ENCODE results near the gene FAAP100.

The FAAP100 gene

DNA sequence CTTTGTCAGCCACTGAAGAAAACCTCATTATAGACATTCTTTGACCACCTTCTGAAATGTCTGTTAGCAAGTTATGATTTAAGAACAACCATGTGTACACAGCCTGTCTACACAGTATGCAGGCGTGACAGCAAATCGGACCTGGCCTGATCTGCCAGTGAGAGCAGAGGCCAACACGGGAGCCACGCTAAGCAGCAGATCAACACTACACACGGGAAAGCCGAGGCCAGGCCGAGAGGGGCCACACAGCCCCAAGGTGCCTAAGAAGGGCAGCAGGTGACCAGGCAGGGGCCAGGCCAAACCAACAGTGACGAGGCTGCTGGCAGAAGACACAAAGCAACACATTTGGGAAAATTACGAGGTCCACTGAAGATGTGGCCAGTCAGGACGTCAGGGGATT lies 16.3 kb upstream of the FAAP100 start:
- FAIRE-seq = no peak
- DNase-seq (ENCODE audit: insufficient read length, low spot score) = no peak
- TF ChIP-seq POLR2AphosphoS5 (IDR thresholded peaks at IDR 0.05; ENCODE audit: low read depth, low read length) (no peak), POLR2A (IDR thresholded peaks at IDR 0.05; ENCODE audit: low read depth, low read length) (no peak), PAX5 (IDR thresholded peaks at IDR 0.05; ENCODE audit: insufficient read depth, low read length, severe bottlenecking) (no peak), TAF1 (IDR thresholded peaks at IDR 0.05; ENCODE audit: low read depth, low read length) (no peak), POU2F2 (IDR thresholded peaks at IDR 0.05; ENCODE audit: low read depth, low read length) (no peak), SPI1 (IDR thresholded peaks at IDR 0.05; ENCODE audit: low read depth, low read length) (no peak)

DNA sequence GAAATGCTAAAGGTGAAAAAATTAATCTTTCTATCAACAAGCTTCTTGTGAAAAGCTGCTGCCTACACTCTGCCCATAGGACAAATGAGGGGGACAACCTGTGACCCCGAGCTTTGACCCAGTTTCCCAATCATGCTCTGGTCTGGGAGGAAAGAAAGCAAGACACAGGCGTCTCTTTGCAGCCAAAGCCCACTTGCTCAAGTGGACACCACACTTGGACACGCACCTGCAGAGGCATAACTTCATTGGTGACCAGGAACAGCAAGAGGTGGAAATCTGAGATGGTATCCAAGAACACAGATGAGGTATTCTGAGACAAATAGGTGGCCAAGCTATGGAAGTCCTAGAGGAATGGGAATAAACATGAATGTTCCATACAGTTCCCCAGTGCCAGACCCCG lies 15.0 kb upstream of the FAAP100 start:
- DNase-seq (ENCODE audit: insufficient read length, low spot score) = no peak
- no peak for FAIRE-seq
- no peak for TF ChIP-seq TAF1 (IDR thresholded peaks at IDR 0.05; ENCODE audit: low read depth, low read length)
- no peak for TF ChIP-seq POU2F2 (IDR thresholded peaks at IDR 0.05; ENCODE audit: low read depth, low read length)
- TF ChIP-seq SPI1 (IDR thresholded peaks at IDR 0.05; ENCODE audit: low read depth, low read length) = no peak
- no peak for TF ChIP-seq POLR2AphosphoS5 (IDR thresholded peaks at IDR 0.05; ENCODE audit: low read depth, low read length)

DNA sequence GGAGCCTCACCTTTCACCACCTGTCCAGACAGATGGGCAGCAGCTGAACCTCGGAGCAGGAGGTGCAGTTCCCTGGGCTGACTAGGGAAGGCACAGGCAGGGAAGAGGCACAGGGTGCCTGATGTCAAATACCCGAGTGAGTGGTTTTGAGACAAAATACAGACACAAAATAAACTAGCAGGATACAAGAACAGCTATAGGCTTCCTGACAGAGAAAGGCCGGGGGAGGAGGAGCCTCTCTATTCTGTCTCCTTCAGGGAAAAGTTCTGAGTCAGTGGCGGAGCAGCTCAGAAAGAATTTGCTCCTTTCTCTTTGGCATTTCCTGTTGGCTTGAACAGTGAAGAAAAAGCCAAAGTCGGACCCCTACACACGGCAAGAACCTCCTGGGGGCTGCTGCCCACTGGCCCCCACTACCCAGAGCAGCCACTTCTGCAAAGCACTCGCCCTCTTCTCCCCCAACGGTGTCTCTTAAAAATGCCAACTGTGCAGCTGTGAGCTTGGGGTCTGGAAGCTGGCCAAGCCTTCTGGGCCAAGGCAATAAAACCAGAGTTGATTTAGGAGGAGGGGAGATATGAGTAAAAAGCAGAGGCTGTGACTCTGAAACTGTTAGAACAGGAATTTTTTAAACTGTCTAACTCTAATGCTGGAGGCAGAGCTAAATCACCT lies 14.4 kb upstream of the FAAP100 start:
- FAIRE-seq (no peak), DNase-seq (ENCODE audit: insufficient read length, low spot score) (no peak)
- TF ChIP-seq PAX5 (IDR thresholded peaks at IDR 0.05; ENCODE audit: insufficient read depth, low read length, severe bottlenecking) (no peak), POU2F2 (IDR thresholded peaks at IDR 0.05; ENCODE audit: low read depth, low read length) (no peak), SPI1 (IDR thresholded peaks at IDR 0.05; ENCODE audit: low read depth, low read length) (no peak), POLR2A (IDR thresholded peaks at IDR 0.05; ENCODE audit: low read depth, low read length) (no peak), TAF1 (IDR thresholded peaks at IDR 0.05; ENCODE audit: low read depth, low read length) (no peak)

DNA sequence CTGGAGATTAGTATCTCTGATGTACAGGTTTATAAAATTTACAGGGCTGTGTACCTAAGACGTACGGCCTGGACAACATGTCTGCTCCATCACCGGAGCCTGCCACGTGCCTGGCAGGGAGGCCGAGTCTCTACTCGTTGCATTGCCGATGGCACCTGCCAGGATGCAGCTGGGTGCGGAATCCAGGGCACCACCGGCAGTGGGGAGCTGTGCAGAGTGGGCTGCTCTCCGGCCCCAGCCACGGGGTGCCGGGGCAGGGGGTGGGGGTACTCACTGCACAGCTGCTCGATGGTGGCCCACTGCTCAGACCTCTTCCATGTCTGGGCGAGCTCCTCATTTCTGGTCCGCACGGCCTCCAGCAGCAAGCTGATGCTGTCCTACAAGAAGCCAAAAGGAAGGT lies 13.1 kb upstream of the FAAP100 start:
- no peak for TF ChIP-seq PAX5 (IDR thresholded peaks at IDR 0.05; ENCODE audit: insufficient read depth, low read length, severe bottlenecking)
- no peak for TF ChIP-seq POLR2A (IDR thresholded peaks at IDR 0.05; ENCODE audit: low read depth, low read length)
- no peak for TF ChIP-seq SPI1 (IDR thresholded peaks at IDR 0.05; ENCODE audit: low read depth, low read length)
- TF ChIP-seq TAF1 (IDR thresholded peaks at IDR 0.05; ENCODE audit: low read depth, low read length) = no peak
- TF ChIP-seq POU2F2 (IDR thresholded peaks at IDR 0.05; ENCODE audit: low read depth, low read length) = no peak
- no peak for TF ChIP-seq POLR2AphosphoS5 (IDR thresholded peaks at IDR 0.05; ENCODE audit: low read depth, low read length)
- FAIRE-seq = no peak
- no peak for DNase-seq (ENCODE audit: insufficient read length, low spot score)

DNA sequence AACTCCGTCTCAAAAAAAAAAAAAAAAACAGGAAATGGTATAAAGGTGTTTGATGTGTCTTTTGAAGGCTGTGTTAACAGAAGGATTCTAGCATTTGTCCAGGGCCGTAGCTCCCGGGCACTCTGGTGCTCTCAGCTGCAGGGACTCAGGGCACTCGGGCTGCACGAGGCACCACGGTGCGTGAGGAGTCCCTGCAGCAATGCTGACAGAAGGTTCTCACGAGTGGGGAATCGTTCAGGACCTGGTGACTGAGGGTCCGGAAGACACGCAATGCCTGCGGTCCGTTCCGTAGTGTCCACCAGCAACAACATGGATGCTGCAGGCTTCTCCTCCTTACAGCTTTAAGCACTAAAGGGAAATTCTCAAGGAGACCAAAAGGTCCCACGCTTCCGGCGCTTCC lies 12.6 kb upstream of the FAAP100 start:
- no peak for DNase-seq (ENCODE audit: insufficient read length, low spot score)
- no peak for FAIRE-seq
- TF ChIP-seq POLR2AphosphoS5 (IDR thresholded peaks at IDR 0.05; ENCODE audit: low read depth, low read length) (no peak), TAF1 (IDR thresholded peaks at IDR 0.05; ENCODE audit: low read depth, low read length) (no peak), POLR2A (IDR thresholded peaks at IDR 0.05; ENCODE audit: low read depth, low read length) (no peak), SPI1 (IDR thresholded peaks at IDR 0.05; ENCODE audit: low read depth, low read length) (no peak), PAX5 (IDR thresholded peaks at IDR 0.05; ENCODE audit: insufficient read depth, low read length, severe bottlenecking) (no peak)

DNA sequence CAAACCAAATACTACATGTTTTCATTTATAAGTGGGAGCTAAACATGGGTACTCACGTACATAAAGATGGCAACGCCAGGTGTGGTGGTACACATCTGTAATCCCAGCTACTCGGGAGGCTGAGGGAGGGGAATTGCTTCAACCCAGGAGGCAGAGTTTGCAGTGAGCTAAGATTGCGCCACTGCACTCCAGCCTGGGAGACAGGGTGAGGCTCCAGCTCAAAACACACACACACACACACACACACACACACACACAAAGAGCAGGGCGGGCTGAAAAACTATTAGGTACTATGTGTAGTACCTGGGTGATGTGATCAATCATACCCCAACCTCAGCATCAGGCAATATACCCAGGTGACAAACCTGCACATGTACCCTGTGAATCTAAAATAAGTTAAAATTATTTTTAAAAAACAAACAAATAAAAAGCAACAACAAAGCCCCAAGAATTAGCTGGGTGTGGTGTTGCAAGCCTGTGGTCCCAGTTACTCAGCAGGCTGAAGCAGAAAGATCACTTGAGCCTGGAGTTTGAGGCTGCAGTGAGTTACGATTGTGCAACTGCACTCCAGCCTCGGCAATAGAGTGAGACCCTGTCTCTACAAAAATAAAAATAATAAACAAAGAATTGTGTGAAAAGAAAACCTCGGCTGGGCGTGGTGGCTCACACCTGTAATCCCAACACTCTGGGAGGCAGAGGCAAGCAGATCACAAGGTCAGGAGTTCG lies 11.9 kb upstream of the FAAP100 start:
- no peak for DNase-seq (ENCODE audit: insufficient read length, low spot score)
- no peak for FAIRE-seq
- TF ChIP-seq POLR2AphosphoS5 (IDR thresholded peaks at IDR 0.05; ENCODE audit: low read depth, low read length) = no peak
- TF ChIP-seq POLR2A (IDR thresholded peaks at IDR 0.05; ENCODE audit: low read depth, low read length) = no peak
- TF ChIP-seq PAX5 (IDR thresholded peaks at IDR 0.05; ENCODE audit: insufficient read depth, low read length, severe bottlenecking) = no peak
- no peak for TF ChIP-seq POU2F2 (IDR thresholded peaks at IDR 0.05; ENCODE audit: low read depth, low read length)
- TF ChIP-seq TAF1 (IDR thresholded peaks at IDR 0.05; ENCODE audit: low read depth, low read length) = no peak
- TF ChIP-seq SPI1 (IDR thresholded peaks at IDR 0.05; ENCODE audit: low read depth, low read length) = no peak

DNA sequence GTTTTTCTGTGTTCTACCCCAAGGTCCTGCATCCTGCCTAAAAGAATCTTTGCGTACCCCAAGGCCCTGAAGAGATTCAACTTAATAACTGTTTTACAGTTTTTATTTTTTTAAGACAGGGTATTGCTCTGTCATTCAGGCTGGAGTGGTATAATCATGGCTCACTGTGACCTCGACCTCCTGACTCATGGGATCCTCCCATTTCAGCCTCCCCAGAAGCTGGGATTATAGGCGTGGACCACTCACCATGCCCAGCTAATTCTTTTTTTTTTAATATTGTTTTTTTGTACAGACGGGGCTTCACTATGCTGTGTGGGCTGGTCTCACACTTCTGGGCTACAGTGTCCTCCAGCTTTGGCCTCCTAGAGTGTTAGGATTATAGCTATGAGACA lies 9.3 kb upstream of the FAAP100 start:
- no peak for TF ChIP-seq PAX5 (IDR thresholded peaks at IDR 0.05; ENCODE audit: insufficient read depth, low read length, severe bottlenecking)
- TF ChIP-seq SPI1 (IDR thresholded peaks at IDR 0.05; ENCODE audit: low read depth, low read length) = no peak
- no peak for TF ChIP-seq POLR2AphosphoS5 (IDR thresholded peaks at IDR 0.05; ENCODE audit: low read depth, low read length)
- no peak for TF ChIP-seq POLR2A (IDR thresholded peaks at IDR 0.05; ENCODE audit: low read depth, low read length)
- no peak for TF ChIP-seq TAF1 (IDR thresholded peaks at IDR 0.05; ENCODE audit: low read depth, low read length)
- no peak for TF ChIP-seq POU2F2 (IDR thresholded peaks at IDR 0.05; ENCODE audit: low read depth, low read length)
- DNase-seq (ENCODE audit: insufficient read length, low spot score) = no peak
- FAIRE-seq = peak; percentile 5

DNA sequence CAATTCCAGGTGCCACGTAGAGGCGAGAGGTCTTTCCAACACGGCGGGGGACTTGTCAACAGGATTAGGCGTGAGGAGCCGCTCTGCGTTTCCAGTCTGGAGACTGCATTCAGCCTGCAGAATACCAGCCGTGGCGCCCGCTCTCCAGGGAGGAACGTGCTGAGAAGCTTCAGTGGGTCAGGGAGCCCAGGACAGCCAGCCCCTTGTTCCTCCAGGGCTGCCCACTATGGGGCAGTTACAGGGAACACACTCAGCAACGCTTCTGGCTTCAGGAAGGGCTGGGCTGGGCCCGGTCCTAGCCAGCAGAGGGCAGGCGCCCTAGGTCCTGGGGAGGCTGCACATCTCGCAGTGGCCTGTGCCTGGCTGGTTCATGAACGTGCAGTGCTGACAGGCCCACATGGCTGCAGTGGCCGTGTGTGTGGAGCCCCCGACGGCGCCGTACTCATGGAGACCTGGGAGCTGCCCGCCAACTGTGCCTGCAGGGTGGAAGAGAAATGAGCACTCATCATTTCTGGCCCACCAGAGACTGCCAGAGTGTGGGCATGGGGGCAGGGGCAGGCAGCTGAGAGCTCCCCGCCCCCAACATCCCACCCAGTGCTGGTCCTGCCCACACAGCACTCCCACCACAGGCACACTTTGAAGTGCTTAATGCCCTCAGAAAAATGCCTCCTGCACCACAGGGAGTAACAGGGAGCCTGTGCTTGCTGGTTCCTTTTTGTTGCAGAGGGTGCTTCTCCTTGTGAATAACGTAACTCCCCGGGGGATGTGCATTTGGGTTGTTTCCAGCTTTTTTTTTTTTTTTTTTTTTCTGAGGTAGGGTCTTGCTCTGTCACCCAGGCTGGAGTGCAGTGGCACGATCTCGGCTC lies 7.0 kb upstream of the FAAP100 start:
- TF ChIP-seq PAX5 (IDR thresholded peaks at IDR 0.05; ENCODE audit: insufficient read depth, low read length, severe bottlenecking) (no peak), POLR2AphosphoS5 (IDR thresholded peaks at IDR 0.05; ENCODE audit: low read depth, low read length) (no peak), POU2F2 (IDR thresholded peaks at IDR 0.05; ENCODE audit: low read depth, low read length) (no peak), TAF1 (IDR thresholded peaks at IDR 0.05; ENCODE audit: low read depth, low read length) (no peak)
- no peak for FAIRE-seq
- DNase-seq (ENCODE audit: insufficient read length, low spot score) = no peak

DNA sequence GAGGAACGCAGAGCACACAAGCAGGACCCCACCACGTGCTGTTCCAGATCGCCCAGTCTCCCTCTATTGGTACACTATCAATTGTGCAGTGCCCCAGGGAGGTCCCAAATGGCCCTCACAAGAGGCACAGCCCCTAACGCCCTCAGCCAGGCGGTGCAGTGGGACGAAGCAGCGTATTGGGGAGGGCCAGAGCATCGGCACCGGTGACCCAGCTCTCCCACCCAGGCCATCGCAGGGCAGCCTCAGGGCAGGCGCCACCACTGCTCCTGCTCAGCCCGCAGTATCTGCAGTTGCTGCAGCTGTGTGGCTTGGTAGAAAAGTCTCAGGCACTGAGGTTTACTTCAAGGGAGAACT lies 5.9 kb upstream of the FAAP100 start:
- no peak for FAIRE-seq
- DNase-seq (ENCODE audit: insufficient read length, low spot score) = no peak
- no peak for TF ChIP-seq PAX5 (IDR thresholded peaks at IDR 0.05; ENCODE audit: insufficient read depth, low read length, severe bottlenecking)
- no peak for TF ChIP-seq POLR2AphosphoS5 (IDR thresholded peaks at IDR 0.05; ENCODE audit: low read depth, low read length)
- no peak for TF ChIP-seq TAF1 (IDR thresholded peaks at IDR 0.05; ENCODE audit: low read depth, low read length)
- TF ChIP-seq SPI1 (IDR thresholded peaks at IDR 0.05; ENCODE audit: low read depth, low read length) = no peak
- TF ChIP-seq POU2F2 (IDR thresholded peaks at IDR 0.05; ENCODE audit: low read depth, low read length) = no peak
- no peak for TF ChIP-seq POLR2A (IDR thresholded peaks at IDR 0.05; ENCODE audit: low read depth, low read length)
